ENCODE data around the gene TREM2. TPM values are rescaled to one million over a fixed set of nuclear protein-coding genes. Genes with fewer than 3 reads are reported as not detected.
"Not testable (repeated sequence)": the region's sequence is repeated elsewhere in the genome, so short reads cannot be mapped to it uniquely, and the experiment has no call there.

The TREM2 gene
- total RNA-seq, 2 experiments from 2014 or later, result not detected

GRCh38 chr6:41135062-41135832, 27.7 kb downstream of the TREM2 start:
- DNase-seq, result no peak
- H3K4me1 Mint-ChIP-seq (ENCODE audit: low read depth), result no peaks in the 10 kb centered on the region
- intact Hi-C loops (cut with micrococcal nuclease), result no loop called here
- H3K9me3 Mint-ChIP-seq, result no peaks in the 10 kb centered on the region
- CTCF ChIA-PET, result no interaction called here
- H3K27ac Mint-ChIP-seq, result no peak overlapping the region
- no peak overlapping the region for H3K4me3 Mint-ChIP-seq
- H3K36me3 Mint-ChIP-seq (ENCODE audit: low read depth), result peaks cover 15% of the 10 kb centered on the region
- H3K27me3 Mint-ChIP-seq (ENCODE audit: low read depth), result no peaks in the 10 kb centered on the region

GRCh38 chr6:41132254-41132653, 30.7 kb downstream of the TREM2 start:
- no peaks in the 10 kb centered on the region for H3K27me3 Mint-ChIP-seq (ENCODE audit: low read depth)
- no peaks in the 10 kb centered on the region for H3K4me1 Mint-ChIP-seq (ENCODE audit: low read depth)
- intact Hi-C loops (cut with micrococcal nuclease), result no loop called here
- CTCF ChIA-PET, result no interaction called here
- H3K36me3 Mint-ChIP-seq (ENCODE audit: low read depth), result peaks cover 11% of the 10 kb centered on the region
- H3K9me3 Mint-ChIP-seq, result no peaks in the 10 kb centered on the region
- H3K4me3 Mint-ChIP-seq, result no peak overlapping the region
- DNase-seq, result no peak
- H3K27ac Mint-ChIP-seq, result no peak overlapping the region

- H3K27ac Mint-ChIP-seq, result no peak overlapping the region
- DNase-seq, result no peak
- CTCF ChIA-PET, result no interaction called here
- H3K4me3 Mint-ChIP-seq, result no peak overlapping the region
- no peaks in the 10 kb centered on the region for H3K27me3 Mint-ChIP-seq (ENCODE audit: low read depth)
- H3K4me1 Mint-ChIP-seq (ENCODE audit: low read depth), result no peaks in the 10 kb centered on the region
- H3K9me3 Mint-ChIP-seq, result no peaks in the 10 kb centered on the region
- H3K36me3 Mint-ChIP-seq (ENCODE audit: low read depth), result peaks cover 22% of the 10 kb centered on the region
- intact Hi-C loops (cut with micrococcal nuclease), result no loop called here
Observed at GRCh38 chr6:41125282-41125681, 37.6 kb downstream of the TREM2 start.

GRCh38 chr6:41122918-41123317, 40.0 kb downstream of the TREM2 start:
- Mint-ChIP-seq H3K4me1 (ENCODE audit: low read depth) (no peaks in the 10 kb centered on the region), H3K4me3 (no peak overlapping the region), H3K9me3 (no peaks in the 10 kb centered on the region), H3K27ac (no peak overlapping the region), H3K27me3 (ENCODE audit: low read depth) (no peaks in the 10 kb centered on the region), H3K36me3 (ENCODE audit: low read depth) (peaks cover 22% of the 10 kb centered on the region)
- CTCF ChIA-PET, result interaction anchor here (0.6 kb wide), 1 partner anchor 134 kb away, joined by 3 read pairs; no protein-coding TSS in a partner anchor
- intact Hi-C loops (cut with micrococcal nuclease), result no loop called here
- no peak for DNase-seq

- Mint-ChIP-seq H3K4me3 (no peak overlapping the region), H3K4me1 (ENCODE audit: low read depth) (no peaks in the 10 kb centered on the region), H3K27ac (no peak overlapping the region), H3K9me3 (no peaks in the 10 kb centered on the region), H3K27me3 (ENCODE audit: low read depth) (no peaks in the 10 kb centered on the region), H3K36me3 (ENCODE audit: low read depth) (peaks cover 20% of the 10 kb centered on the region)
- CTCF ChIA-PET, result no interaction called here
- no peak for DNase-seq
- intact Hi-C loops (cut with micrococcal nuclease), result no loop called here
Observed at GRCh38 chr6:41122373-41122772, 40.5 kb downstream of the TREM2 start.

GRCh38 chr6:41120058-41120457, 42.9 kb downstream of the TREM2 start:
- no peak overlapping the region for H3K27ac Mint-ChIP-seq
- no peak overlapping the region for H3K4me3 Mint-ChIP-seq
- H3K9me3 Mint-ChIP-seq, result no peaks in the 10 kb centered on the region
- no peaks in the 10 kb centered on the region for H3K4me1 Mint-ChIP-seq (ENCODE audit: low read depth)
- H3K27me3 Mint-ChIP-seq (ENCODE audit: low read depth), result no peaks in the 10 kb centered on the region
- no peak for DNase-seq
- H3K36me3 Mint-ChIP-seq (ENCODE audit: low read depth), result peaks cover 19% of the 10 kb centered on the region
- intact Hi-C loops (cut with micrococcal nuclease), result no loop called here
- CTCF ChIA-PET, result interaction anchor here (1.5 kb wide), 1 partner anchor 62 kb away, joined by 4 read pairs; no protein-coding TSS in a partner anchor

- peaks cover 15% of the 10 kb centered on the region for H3K36me3 Mint-ChIP-seq (ENCODE audit: low read depth)
- no peaks in the 10 kb centered on the region for H3K4me1 Mint-ChIP-seq (ENCODE audit: low read depth)
- no peak for DNase-seq
- no peak overlapping the region for H3K27ac Mint-ChIP-seq
- intact Hi-C loops (cut with micrococcal nuclease), result no loop called here
- no peaks in the 10 kb centered on the region for H3K27me3 Mint-ChIP-seq (ENCODE audit: low read depth)
- CTCF ChIA-PET, result no interaction called here
- H3K4me3 Mint-ChIP-seq, result no peak overlapping the region
- no peaks in the 10 kb centered on the region for H3K9me3 Mint-ChIP-seq
Observed at GRCh38 chr6:41119508-41119907, 43.4 kb downstream of the TREM2 start.

GRCh38 chr6:41115027-41115426, 47.9 kb downstream of the TREM2 start:
- CTCF ChIA-PET, DNase-seq: not testable (repeated sequence)

GRCh38 chr6:41111017-41111416, 51.9 kb downstream of the TREM2 start:
- no peak overlapping the region for H3K27ac Mint-ChIP-seq
- H3K36me3 Mint-ChIP-seq (ENCODE audit: low read depth), result peaks cover 4% of the 10 kb centered on the region
- CTCF ChIA-PET, result no interaction called here
- no peaks in the 10 kb centered on the region for H3K27me3 Mint-ChIP-seq (ENCODE audit: low read depth)
- intact Hi-C loops (cut with micrococcal nuclease), result no loop called here
- no peaks in the 10 kb centered on the region for H3K9me3 Mint-ChIP-seq
- no peaks in the 10 kb centered on the region for H3K4me1 Mint-ChIP-seq (ENCODE audit: low read depth)
- DNase-seq, result no peak
- H3K4me3 Mint-ChIP-seq, result no peak overlapping the region

More at GRCh38 chr6:41115027-41115426, 47.9 kb downstream of the TREM2 start:
- H3K4me3 Mint-ChIP-seq; H3K27me3 Mint-ChIP-seq (ENCODE audit: low read depth); H3K9me3 Mint-ChIP-seq; H3K4me1 Mint-ChIP-seq (ENCODE audit: low read depth); H3K27ac Mint-ChIP-seq; intact Hi-C loops (cut with micrococcal nuclease); H3K36me3 Mint-ChIP-seq (ENCODE audit: low read depth): not testable (repeated sequence)

Other genes with a start within 250 kb of the TREM2 start
- gene UNC5CL, start 123.9 kb downstream of the TREM2 start, total RNA-seq, result 1 to 10 TPM; 2.3 to 3.0 TPM
- gene TSPO2, start 120.6 kb downstream of the TREM2 start, total RNA-seq, result not detected
- not detected for gene APOBEC2, start 109.9 kb downstream of the TREM2 start, total RNA-seq
- 10 to 100 TPM; 59.0 to 60.8 TPM for gene OARD1, start 90.8 kb downstream of the TREM2 start, total RNA-seq
- 10 to 100 TPM; 38.0 to 38.7 TPM for gene NFYA, start 90.1 kb downstream of the TREM2 start, total RNA-seq
- not detected for gene TREML1, start 8.8 kb downstream of the TREM2 start, total RNA-seq
- gene TREML2, start 38.0 kb upstream of the TREM2 start, total RNA-seq, result 10 to 100 TPM; 12.1 to 12.2 TPM
- not detected for gene TREML4, start 65.2 kb upstream of the TREM2 start, total RNA-seq
- 1 to 10 TPM; 4.3 to 4.5 TPM for gene TREM1, start 123.6 kb upstream of the TREM2 start, total RNA-seq
- gene NCR2, start 172.5 kb upstream of the TREM2 start, total RNA-seq, result not detected